Lower leg skin (tissue), 4 donors: ENCODE measurements around the gene SLC4A2. TPM values are rescaled to one million over a fixed set of nuclear protein-coding genes. Genes with fewer than 3 reads are reported as not detected.
A peak's percentile ranks its signal among the peaks of the same experiment; 100 is the strongest.

Experiments
- DNase-seq, 2 donors: peaks; one replicate each; pipeline ENCODE4 v3.0.0-alpha.2; 2019; ENCODE audit warnings: low spot score in 2 of 2
- H3K4me3 ChIP-seq: fragments of 200-600 bp; sonication (generic); 2 replicates; pipeline ENCODE4 v1.5.1; 2017; ENCODE audit warnings: mild to moderate bottlenecking, low read depth; ENCODE audit not compliant: poor library complexity, severe bottlenecking
- CTCF ChIP-seq, 3 donors: fragments of 450-650 bp; IDR thresholded peaks; one replicate each; pipeline ENCODE4 v1.5.1; 2016; ENCODE audit warnings: antibody characterized with exemption in 3 of 3, mild to moderate bottlenecking in 3 of 3, moderate library complexity in 2 of 3
- POLR2A ChIP-seq, 2 donors: fragments of 450-650 bp; IDR thresholded peaks; one replicate each; pipeline ENCODE4 v1.6.1; 2016 to 2017; ENCODE audit warnings: antibody characterized with exemption in 2 of 2, mild to moderate bottlenecking in 1 of 2, moderate library complexity in 1 of 2
- WGBS, 2 donors: methylation state at CpG; one replicate each; pipeline ENCODE4 v1.1.5; 2018; 5-methylcytosine and 5-hydroxymethylcytosine counted together
- intact Hi-C: fragments of 100-400 bp; cut with DNase I; formaldehyde crosslinking; loops from one replicate; pipeline ENCODE4 v1.15.0; 2023; ENCODE audit warnings: low total_unique reads
- total RNA-seq, 4 donors: library from RNA; depleted of rRNA; stranded (reverse); fragments of >200 nt; gene quantifications; one replicate each; pipeline ENCODE4 v1.1.0, GENCODE V29; 2016

SLC4A2 gene
- total RNA-seq, 4 donors from 2014 or later = 56.3 to 83.5 (median 67.7) TPM

- intact Hi-C loops = no loop called here
- peak overlapping the region; percentile 62 for H3K4me3 ChIP-seq
- 1% methylated on average over 31 of the region's 56 CpGs; no CpG with 5 or more reads in 1 of the 2 donors for WGBS, 2 donors
- DNase-seq = no peak
- TF ChIP-seq CTCF (IDR thresholded peaks at IDR 0.05) = no peak
- no peak for TF ChIP-seq POLR2A (IDR thresholded peaks at IDR 0.05)
Observed at GRCh38 chr7:151086802-151087244, 27.4 kb downstream of the SLC4A2 start.

- 1 to 2% methylated on average over 16 to 29 of the region's 70 CpGs for WGBS, 2 donors
Observed at GRCh38 chr7:151087245-151088018, 28.0 kb downstream of the SLC4A2 start.

GRCh38 chr7:151088019-151088855, 28.8 kb downstream of the SLC4A2 start:
- DNase-seq = no peak
- whole genome bisulfite sequencing, 2 donors = 25% methylated on average over 16 of the region's 16 CpGs
- peak overlapping the region; percentile 62 for H3K4me3 ChIP-seq
- intact Hi-C loops = no loop called here
- TF ChIP-seq POLR2A (IDR thresholded peaks at IDR 0.05) (no peak), CTCF (IDR thresholded peaks at IDR 0.05) (no peak)

More at GRCh38 chr7:151087245-151088018, 28.0 kb downstream of the SLC4A2 start:
- TF ChIP-seq CTCF (IDR thresholded peaks at IDR 0.05) (no peak), POLR2A (IDR thresholded peaks at IDR 0.05) (no peak)
- H3K4me3 ChIP-seq = peak overlapping the region; percentile 62
- DNase-seq = peak in 1 of 2 donors; percentile 94
- intact Hi-C loops = no loop called here

GRCh38 chr7:151088856-151089699, 29.7 kb downstream of the SLC4A2 start:
- WGBS, 2 donors = 10 to 12% methylated on average over 30 of the region's 30 CpGs
- DNase-seq = peak; percentile 86 to 97
- H3K4me3 ChIP-seq = no peak overlapping the region
- intact Hi-C loops = no loop called here
- no peak for TF ChIP-seq POLR2A (IDR thresholded peaks at IDR 0.05)
- TF ChIP-seq CTCF (IDR thresholded peaks at IDR 0.05) = no peak
